ENCODE data around the gene DCPS. TPM values are rescaled to one million over a fixed set of nuclear protein-coding genes. Genes with fewer than 3 reads are reported as not detected.

DCPS gene
- polyA plus RNA-seq, 1 of the 3 experiments (the other 2 are of a cell fraction), result 48.1 TPM

DNA sequence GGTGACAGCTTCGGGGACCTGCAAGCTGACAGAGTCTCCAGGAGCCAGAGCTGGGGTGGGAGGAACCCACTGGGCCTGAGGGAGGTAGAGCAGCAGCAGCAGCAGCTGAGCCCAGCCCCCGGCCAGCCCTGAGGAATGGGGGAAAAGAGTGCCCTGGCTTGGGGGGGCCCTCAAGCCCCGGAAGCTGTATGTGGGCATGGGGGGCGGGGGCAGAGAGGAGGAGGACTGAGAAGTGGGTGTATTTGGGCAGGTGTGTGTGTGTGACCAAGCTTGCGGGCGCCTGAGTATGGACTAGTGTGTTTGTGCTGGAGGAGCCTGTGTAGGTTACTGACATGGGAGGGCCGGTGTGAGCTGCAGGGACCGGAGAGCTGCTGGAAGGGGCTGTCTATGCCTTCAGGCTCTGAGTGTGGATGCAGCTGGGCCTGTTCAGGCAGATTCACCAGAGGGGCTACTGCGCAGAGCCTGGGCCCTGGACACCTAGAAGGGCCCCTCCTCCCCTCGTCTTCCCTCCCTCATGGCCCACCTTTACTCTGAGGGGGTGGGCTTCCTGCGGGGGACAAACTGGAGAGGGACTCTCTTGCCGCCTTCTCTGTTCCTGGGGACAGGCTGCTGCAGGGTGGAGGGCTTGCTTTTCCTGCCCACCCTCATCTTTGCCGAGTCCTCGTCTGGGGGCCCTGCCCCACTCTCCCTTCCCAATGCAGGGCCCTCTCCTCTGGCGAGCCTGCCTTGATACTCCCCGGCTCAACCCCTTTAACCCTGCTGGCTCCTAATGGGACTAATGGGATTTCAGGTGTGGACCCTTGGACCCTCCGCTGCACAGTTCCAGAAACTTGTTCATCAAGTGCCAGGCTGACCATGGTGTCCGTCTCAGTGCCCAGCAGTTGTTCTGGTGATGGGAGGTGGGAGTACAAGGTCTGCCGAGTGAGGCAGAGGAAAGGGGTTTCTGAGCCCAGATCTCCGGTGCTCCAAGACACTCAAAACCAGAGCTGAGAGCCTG lies 79.8 kb downstream of the DCPS start:
- no peaks in the 10 kb centered on the region for H4K20me1 ChIP-seq (ENCODE audit: insufficient read depth)
- ChIA-PET CTCF (interaction anchor here (0.9 to 1.2 kb wide), 3 partner anchors 9 to 97 kb away, joined by 3 read pairs; no protein-coding TSS in a partner anchor), POLR2A (interaction anchor here (0.8 kb wide), 1 partner anchor 80 kb away, joined by 3 read pairs; the partner anchor contains the start of gene DCPS)
- H3K36me3 ChIP-seq (replicated peaks in 1 of 2; ENCODE audit: control insufficient read depth in 1 of 2, insufficient read depth in 2 of 2, low read length in 1 of 2), result no peaks in the 10 kb centered on the region
- H3K4me3 ChIP-seq (ENCODE audit: low read depth in 2 of 2, low read length in 1 of 2), result no peak overlapping the region
- no peaks in the 10 kb centered on the region for H3F3A ChIP-seq (replicated peaks; ENCODE audit: insufficient read depth)
- DNase-seq, result no peak
- H3K27ac ChIP-seq (ENCODE audit: low read depth in 2 of 2, low read length in 1 of 2), result no peak overlapping the region
- 95% methylated on average over 9 of the region's 20 CpGs for WGBS (ENCODE audit: low lambda C conversion rate)
- H3K79me2 ChIP-seq (ENCODE audit: insufficient read depth), result peaks cover 23% of the 10 kb centered on the region
- TF ChIP-seq YY1 (IDR thresholded peaks at IDR 0.05; ENCODE audit: low read depth) (no peak), GABPA (IDR thresholded peaks at IDR 0.05; ENCODE audit: low read depth) (no peak), POLR2AphosphoS5 (IDR thresholded peaks at IDR 0.05; ENCODE audit: low read depth, low read length) (no peak), SIN3A (IDR thresholded peaks at IDR 0.05; ENCODE audit: borderline replicate concordance, low read depth, low read length) (no peak), RCOR1 (IDR thresholded peaks at IDR 0.05; ENCODE audit: low read length) (no peak), RXRA (IDR thresholded peaks at IDR 0.05; ENCODE audit: borderline replicate concordance, low read depth) (no peak), RFX5 (IDR thresholded peaks at IDR 0.05; ENCODE audit: low read length) (no peak), NFIC (IDR thresholded peaks at IDR 0.05; ENCODE audit: borderline replicate concordance) (no peak), TAF1 (IDR thresholded peaks at IDR 0.05; ENCODE audit: borderline replicate concordance, low read depth, low read length) (no peak), FOXM1 (IDR thresholded peaks at IDR 0.05; ENCODE audit: low read depth) (no peak)
- TF ChIP-seq, protein P1, sequence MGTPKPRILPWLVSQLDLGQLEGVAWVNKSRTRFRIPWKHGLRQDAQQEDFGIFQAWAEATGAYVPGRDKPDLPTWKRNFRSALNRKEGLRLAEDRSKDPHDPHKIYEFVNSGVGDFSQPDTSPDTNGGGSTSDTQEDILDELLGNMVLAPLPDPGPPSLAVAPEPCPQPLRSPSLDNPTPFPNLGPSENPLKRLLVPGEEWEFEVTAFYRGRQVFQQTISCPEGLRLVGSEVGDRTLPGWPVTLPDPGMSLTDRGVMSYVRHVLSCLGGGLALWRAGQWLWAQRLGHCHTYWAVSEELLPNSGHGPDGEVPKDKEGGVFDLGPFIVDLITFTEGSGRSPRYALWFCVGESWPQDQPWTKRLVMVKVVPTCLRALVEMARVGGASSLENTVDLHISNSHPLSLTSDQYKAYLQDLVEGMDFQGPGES (IDR thresholded peaks at IDR 0.05; ENCODE audit: low read depth, low read length), result no peak
- TF ChIP-seq, protein P2, sequence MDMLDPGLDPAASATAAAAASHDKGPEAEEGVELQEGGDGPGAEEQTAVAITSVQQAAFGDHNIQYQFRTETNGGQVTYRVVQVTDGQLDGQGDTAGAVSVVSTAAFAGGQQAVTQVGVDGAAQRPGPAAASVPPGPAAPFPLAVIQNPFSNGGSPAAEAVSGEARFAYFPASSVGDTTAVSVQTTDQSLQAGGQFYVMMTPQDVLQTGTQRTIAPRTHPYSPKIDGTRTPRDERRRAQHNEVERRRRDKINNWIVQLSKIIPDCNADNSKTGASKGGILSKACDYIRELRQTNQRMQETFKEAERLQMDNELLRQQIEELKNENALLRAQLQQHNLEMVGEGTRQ (IDR thresholded peaks at IDR 0.05; ENCODE audit: borderline replicate concordance, low read depth, low read length), result no peak
- H3K9me2 ChIP-seq, result no peaks in the 10 kb centered on the region
- H2AFZ ChIP-seq (ENCODE audit: low read depth), result no peak overlapping the region
- no peaks in the 10 kb centered on the region for H3K9me3 ChIP-seq
- H3K9ac ChIP-seq, result no peak overlapping the region
- peaks cover 0 to 23% of the 10 kb centered on the region in 2 experiments; a peak in 1 of 4 replicates for H3K4me1 ChIP-seq (ENCODE audit: control insufficient read depth in 1 of 2, insufficient read depth in 2 of 2, low read depth in 1 of 2, low read length in 1 of 2)
- no peaks in the 10 kb centered on the region for H3K27me3 ChIP-seq (ENCODE audit: insufficient read depth)
- no peak overlapping the region for H3K4me2 ChIP-seq

DNA sequence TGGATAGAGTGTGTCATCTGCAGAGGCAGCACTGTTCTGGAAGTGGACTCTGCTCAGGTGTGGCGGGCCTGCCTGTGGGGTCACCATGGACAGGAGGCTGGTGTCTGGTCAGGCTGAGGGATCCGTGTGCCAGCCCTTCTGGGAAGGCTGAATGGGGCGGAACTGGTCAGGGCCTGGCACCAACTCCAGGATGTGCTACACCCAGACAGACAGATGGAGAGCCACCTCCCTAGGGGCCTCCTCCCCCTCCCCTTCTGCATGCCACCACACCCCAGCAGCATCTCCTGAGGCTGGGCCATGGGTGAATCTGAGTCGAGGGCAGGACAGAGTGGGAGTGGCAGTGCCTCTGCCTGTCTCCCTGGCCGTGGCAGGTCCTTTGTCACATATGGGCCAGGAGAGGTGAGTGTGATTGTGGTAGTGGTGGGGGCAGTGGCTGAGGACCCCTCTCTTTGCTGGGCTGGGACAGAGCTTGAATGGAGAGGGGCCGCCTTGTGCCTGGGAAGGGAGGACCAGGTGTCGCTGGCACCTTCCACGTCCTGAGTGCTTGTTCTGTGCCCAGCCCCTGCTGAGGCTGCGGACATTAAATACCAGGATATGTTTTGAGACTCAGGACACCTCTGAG lies 80.7 kb downstream of the DCPS start:
- WGBS (ENCODE audit: low lambda C conversion rate), result 89% methylated on average over 5 of the region's 9 CpGs
- CTCF ChIA-PET, result interaction anchor here (1.2 kb wide), 1 partner anchor 9 kb away, joined by 3 read pairs; no protein-coding TSS in a partner anchor
- H4K20me1 ChIP-seq (ENCODE audit: insufficient read depth), result no peaks in the 10 kb centered on the region
- TF ChIP-seq POLR2AphosphoS5 (IDR thresholded peaks at IDR 0.05; ENCODE audit: low read depth, low read length) (no peak), RAD21 (IDR thresholded peaks at IDR 0.05; ENCODE audit: low read length) (no peak), MXI1 (IDR thresholded peaks at IDR 0.05; ENCODE audit: low read depth, low read length) (no peak), MEF2A (IDR thresholded peaks at IDR 0.05; ENCODE audit: borderline replicate concordance, low read depth) (no peak), USF1 (IDR thresholded peaks at IDR 0.05; ENCODE audit: borderline replicate concordance, low read depth) (no peak), YY1 (IDR thresholded peaks at IDR 0.05; ENCODE audit: low read depth) (no peak), CTCF (IDR thresholded peaks at IDR 0.05) (no peak), RFX5 (IDR thresholded peaks at IDR 0.05; ENCODE audit: low read length) (no peak), SIN3A (IDR thresholded peaks at IDR 0.05; ENCODE audit: borderline replicate concordance, low read depth, low read length) (no peak), FOXJ3 (CRISPR knock-in tag; IDR thresholded peaks at IDR 0.05) (no peak)
- TF ChIP-seq, protein P2 (IDR thresholded peaks at IDR 0.05; ENCODE audit: borderline replicate concordance, low read depth, low read length), result no peak

More for the DNA sequence above, 80.7 kb downstream of the DCPS start:
- Histone ChIP-seq H3K4me1 (ENCODE audit: control insufficient read depth in 1 of 2, insufficient read depth in 2 of 2, low read depth in 1 of 2, low read length in 1 of 2) (peaks cover 0 to 23% of the 10 kb centered on the region in 2 experiments; a peak in 1 of 4 replicates), H3K9ac (no peak overlapping the region), H3K9me3 (no peaks in the 10 kb centered on the region), H3K79me2 (ENCODE audit: insufficient read depth) (peaks cover 15% of the 10 kb centered on the region; the same call in 1 of the 2 replicates), H3K4me3 (ENCODE audit: low read depth in 2 of 2, low read length in 1 of 2) (no peak overlapping the region), H2AFZ (ENCODE audit: low read depth) (no peak overlapping the region), H3K27ac (ENCODE audit: low read depth in 2 of 2, low read length in 1 of 2) (no peak overlapping the region), H3K4me2 (no peak overlapping the region), H3K27me3 (ENCODE audit: insufficient read depth) (no peaks in the 10 kb centered on the region), H3F3A (replicated peaks; ENCODE audit: insufficient read depth) (no peaks in the 10 kb centered on the region), H3K36me3 (replicated peaks in 1 of 2; ENCODE audit: control insufficient read depth in 1 of 2, insufficient read depth in 2 of 2, low read length in 1 of 2) (no peaks in the 10 kb centered on the region), H3K9me2 (no peaks in the 10 kb centered on the region)
- DNase-seq, result no peak
- POLR2A ChIA-PET, result no interaction called here

Data from SK-N-SH (cell line).